ENCODE results near the gene EXO5. TPM values are rescaled to one million over a fixed set of nuclear protein-coding genes. Genes with fewer than 3 reads are reported as not detected.

The EXO5 gene
- total RNA-seq, 2 donors from 2014 or later = 4.4 to 7.4 TPM

- no peaks in the 10 kb centered on the region for H3K9me3 ChIP-seq (ENCODE audit: control insufficient read depth, low read length, poor library complexity, severe bottlenecking)
- H3K27me3 Mint-ChIP-seq = peaks cover 15% of the 10 kb centered on the region
- ATAC-seq (no peak), DNase-seq (no peak)
- H3K4me1 Mint-ChIP-seq = no peaks in the 10 kb centered on the region
- H3K36me3 Mint-ChIP-seq (ENCODE audit: low read depth) = peaks cover 2% of the 10 kb centered on the region
- no peak overlapping the region for H3K4me3 Mint-ChIP-seq
- no peak overlapping the region for H3K27ac Mint-ChIP-seq
Observed at GRCh38 chr1:40563266-40563665, 54.7 kb downstream of the EXO5 start.

- peaks cover 2% of the 10 kb centered on the region for H3K36me3 Mint-ChIP-seq (ENCODE audit: low read depth)
- DNase-seq (no peak), ATAC-seq (no peak)
- H3K27me3 Mint-ChIP-seq = peaks cover 15% of the 10 kb centered on the region
- no peak overlapping the region for H3K4me3 Mint-ChIP-seq
- no peak overlapping the region for H3K27ac Mint-ChIP-seq
- H3K4me1 Mint-ChIP-seq = no peaks in the 10 kb centered on the region
- no peaks in the 10 kb centered on the region for H3K9me3 ChIP-seq (ENCODE audit: control insufficient read depth, low read length, poor library complexity, severe bottlenecking)
Observed at GRCh38 chr1:40564506-40564905, 55.9 kb downstream of the EXO5 start.

GRCh38 chr1:40564913-40565312, 56.3 kb downstream of the EXO5 start:
- no peak for DNase-seq
- peaks cover 15% of the 10 kb centered on the region for H3K27me3 Mint-ChIP-seq
- H3K4me1 Mint-ChIP-seq = no peaks in the 10 kb centered on the region
- no peak overlapping the region for H3K27ac Mint-ChIP-seq
- no peak overlapping the region for H3K4me3 Mint-ChIP-seq
- peaks cover 2% of the 10 kb centered on the region for H3K36me3 Mint-ChIP-seq (ENCODE audit: low read depth)
- no peak for ATAC-seq
- no peaks in the 10 kb centered on the region for H3K9me3 ChIP-seq (ENCODE audit: control insufficient read depth, low read length, poor library complexity, severe bottlenecking)

Other genes with a start within 250 kb of the EXO5 start
- gene COL9A2, start 191.5 kb upstream of the EXO5 start, total RNA-seq = 1 to 10 TPM; 2.6 to 4.3 TPM
- 100 to 1,000 TPM; 155 to 169 TPM for gene SMAP2, start 135.0 kb upstream of the EXO5 start, total RNA-seq
- 1 to 10 TPM; 2.1 to 2.8 TPM for gene ZFP69B, start 58.3 kb upstream of the EXO5 start, total RNA-seq
- 1 to 10 TPM; 3.1 to 3.4 TPM for gene ZFP69, start 31.5 kb upstream of the EXO5 start, total RNA-seq
- 1 to 10 TPM; 3.3 to 4.7 TPM for gene ZNF684, start 22.9 kb downstream of the EXO5 start, total RNA-seq
- gene RIMS3, start 156.9 kb downstream of the EXO5 start, total RNA-seq = 1 to 10 TPM; 1.7 to 2.1 TPM
- gene NFYC, start 182.9 kb downstream of the EXO5 start, total RNA-seq = 10 to 100 TPM; 42.3 to 45.7 TPM

Data from T-helper 17 cell (primary cell).